PC-3 (cell line): ENCODE measurements around the gene CYRIA.

ENCODE experiments used
- CTCF ChIP-seq: fragments of 300-600 bp; sonication (generic); conservative IDR thresholded peaks from 2 replicates; pipeline ENCODE4 v1.5.1; 2017; ENCODE audit warnings: antibody characterized with exemption, low read depth, mild to moderate bottlenecking, low read length
- EZH2 ChIP-seq: fragments of 300-600 bp; sonication (generic); IDR thresholded peaks from one replicate; pipeline ENCODE4 v1.6.1; 2017; ENCODE audit warnings: antibody characterized with exemption, mild to moderate bottlenecking, low read length; ENCODE audit not compliant: unreplicated experiment
- EZH2phosphoT487 ChIP-seq: fragments of 300-600 bp; sonication (generic); IDR thresholded peaks from 2 replicates; pipeline ENCODE4 v1.6.1; 2018; ENCODE audit warnings: mild to moderate bottlenecking, antibody characterized with exemption, low read length, borderline replicate concordance

GRCh38 chr2:16633621-16634430, 31.8 kb downstream of the CYRIA start:
- TF ChIP-seq CTCF: no peak
- no peak for TF ChIP-seq EZH2
- TF ChIP-seq EZH2phosphoT487: no peak
